Ureter (tissue), 1 donor: ENCODE results near the gene CDH13. TPM values are rescaled to one million over a fixed set of nuclear protein-coding genes. Genes with fewer than 3 reads are reported as not detected.

Source experiments
- DNase-seq: peaks from one replicate; pipeline ENCODE4 v3.0.0-alpha.2; 2020; ENCODE audit warnings: low spot score
- total RNA-seq: library from RNA; stranded (reverse); gene quantifications from one replicate; pipeline ENCODE4 v1.2.4, GENCODE V29; 2023
- donor health status: DM: yes; HTN: yes; CAD: no.

The CDH13 gene
- total RNA-seq, 1 donor from 2014 or later: 5.9 TPM

DNA sequence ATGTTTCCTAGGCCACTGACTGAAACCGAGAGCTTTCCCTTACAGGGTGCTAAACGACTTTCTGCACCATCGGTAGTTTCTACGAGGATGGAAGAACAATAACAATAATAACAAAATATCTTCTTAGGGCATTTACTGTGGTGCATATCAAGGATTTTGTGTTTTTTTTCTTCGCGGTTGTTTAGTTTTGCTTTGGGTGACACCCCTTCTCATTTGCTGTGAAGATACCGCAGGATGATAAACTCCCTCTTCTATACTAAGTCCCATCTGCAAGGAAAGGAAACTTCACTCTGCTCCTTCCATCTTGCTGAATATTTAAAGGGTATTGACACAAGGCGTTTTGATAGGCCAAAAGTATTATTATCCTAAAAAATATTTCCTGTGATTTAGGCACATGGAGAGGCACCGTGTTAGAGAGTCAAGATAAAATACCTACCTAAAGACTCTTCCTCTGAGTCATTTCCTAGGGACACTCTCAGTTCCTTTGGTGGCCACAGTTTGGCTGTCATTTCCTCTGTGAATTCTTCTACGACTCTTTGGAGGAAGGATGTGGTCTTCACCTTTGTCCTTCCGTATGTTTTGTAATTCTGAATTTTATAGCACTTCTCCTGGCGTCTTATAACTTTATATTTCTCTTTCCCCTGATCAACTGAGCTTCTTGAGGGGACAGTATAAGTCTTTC, 318.8 kb downstream of the CDH13 start:
- DNase-seq: no peak

DNA sequence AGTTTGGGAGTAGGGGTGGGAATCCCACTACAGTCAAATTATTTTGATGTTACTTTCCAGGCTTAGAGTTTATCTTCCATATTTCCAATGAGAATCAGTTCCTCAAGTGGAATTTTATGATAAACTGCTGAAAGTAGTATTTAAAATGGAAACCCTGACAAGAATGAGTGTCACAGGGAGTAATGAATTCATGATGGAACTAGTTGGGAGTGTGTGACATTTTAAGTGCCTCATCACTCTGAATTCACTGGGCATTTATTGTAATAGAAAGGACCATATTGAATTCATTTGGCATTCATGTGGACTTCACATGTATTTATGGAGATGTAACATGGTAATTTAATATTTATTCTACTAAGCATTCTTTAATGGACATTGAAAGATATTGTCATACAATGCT, 320.9 kb downstream of the CDH13 start:
- no peak for DNase-seq

- no peak for DNase-seq
These were observed 322.2 kb downstream of the CDH13 start for GRCh38 chr16:82949016-82949415.

DNA sequence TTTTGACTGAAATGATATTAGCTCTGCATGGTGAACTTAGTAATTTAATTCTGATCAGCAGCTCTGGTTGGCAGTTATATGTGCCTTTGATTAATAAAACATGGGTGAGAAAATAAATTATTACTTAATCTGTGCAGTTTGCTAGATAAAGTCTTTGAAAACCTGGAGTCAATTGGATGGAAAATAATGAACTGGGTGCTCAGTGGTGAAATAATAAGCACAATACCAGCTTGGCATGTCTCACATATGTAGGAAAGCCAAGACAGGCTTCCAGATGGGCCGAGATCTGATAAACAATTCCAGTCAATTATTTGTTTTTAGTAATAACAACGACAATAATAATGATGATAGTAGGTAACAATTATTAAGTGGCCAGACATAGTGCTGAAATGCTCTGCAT, 326.7 kb downstream of the CDH13 start:
- DNase-seq: no peak

- no peak for DNase-seq
These were observed 327.6 kb downstream of the CDH13 start for GRCh38 chr16:82954224-82954929.

- DNase-seq: no peak
These were observed 329.1 kb downstream of the CDH13 start for GRCh38 chr16:82955741-82956348.

GRCh38 chr16:82957212-82957611, 330.4 kb downstream of the CDH13 start:
- DNase-seq: no peak

GRCh38 chr16:82960918-82961317, 334.1 kb downstream of the CDH13 start:
- no peak for DNase-seq

- DNase-seq: no peak
These were observed 336.9 kb downstream of the CDH13 start for GRCh38 chr16:82963653-82964052.

DNA sequence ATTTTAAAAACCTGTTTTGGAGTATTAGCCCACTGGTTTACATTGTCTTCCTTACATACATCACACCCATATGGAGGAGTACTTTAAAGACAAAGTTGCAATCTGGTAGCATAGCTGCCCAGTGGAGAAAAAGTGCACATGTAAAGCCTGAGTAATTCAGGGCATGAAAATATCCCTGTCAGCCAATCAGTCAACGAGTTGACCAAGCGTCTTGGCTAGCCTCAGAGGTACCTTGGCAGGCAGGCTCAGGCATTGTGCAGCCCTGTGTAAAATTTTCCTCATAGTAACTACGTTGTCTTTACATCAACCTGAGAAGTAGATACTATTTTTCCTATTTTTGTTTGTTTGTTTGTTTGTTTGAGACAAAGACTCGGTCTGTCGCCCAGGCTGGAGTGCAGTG, 339.0 kb downstream of the CDH13 start:
- DNase-seq: no peak

GRCh38 chr16:82967424-82967823, 340.7 kb downstream of the CDH13 start:
- DNase-seq: no peak

GRCh38 chr16:82971126-82971525, 344.4 kb downstream of the CDH13 start:
- DNase-seq: no peak

DNA sequence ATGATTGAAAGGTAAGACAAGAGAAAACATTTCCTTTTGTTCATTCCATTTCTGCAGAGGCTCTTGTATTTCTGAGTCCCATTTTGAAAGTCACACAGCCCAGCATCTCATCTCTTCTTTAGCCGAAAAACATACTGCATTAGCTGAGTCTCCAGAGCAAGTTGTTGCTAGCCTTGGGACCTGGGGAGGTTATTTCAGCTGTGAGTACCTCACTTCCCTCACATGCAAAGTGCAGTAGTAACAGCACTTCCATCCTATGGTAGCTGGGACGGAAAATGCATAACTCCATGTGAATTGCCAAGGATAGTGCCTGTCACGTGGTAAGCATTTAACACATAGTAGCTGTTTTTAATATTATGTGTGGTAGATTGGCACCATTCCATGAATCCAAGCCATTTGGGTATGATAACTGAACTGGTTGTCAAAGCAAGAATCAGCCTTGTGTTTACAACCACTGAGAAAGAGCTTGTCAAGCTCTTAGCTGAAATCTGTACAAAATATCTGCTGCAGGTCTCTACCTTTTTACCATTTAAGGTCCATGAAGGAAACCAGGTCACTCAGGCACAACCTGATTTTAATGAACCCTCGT, 345.7 kb downstream of the CDH13 start:
- DNase-seq: no peak

DNA sequence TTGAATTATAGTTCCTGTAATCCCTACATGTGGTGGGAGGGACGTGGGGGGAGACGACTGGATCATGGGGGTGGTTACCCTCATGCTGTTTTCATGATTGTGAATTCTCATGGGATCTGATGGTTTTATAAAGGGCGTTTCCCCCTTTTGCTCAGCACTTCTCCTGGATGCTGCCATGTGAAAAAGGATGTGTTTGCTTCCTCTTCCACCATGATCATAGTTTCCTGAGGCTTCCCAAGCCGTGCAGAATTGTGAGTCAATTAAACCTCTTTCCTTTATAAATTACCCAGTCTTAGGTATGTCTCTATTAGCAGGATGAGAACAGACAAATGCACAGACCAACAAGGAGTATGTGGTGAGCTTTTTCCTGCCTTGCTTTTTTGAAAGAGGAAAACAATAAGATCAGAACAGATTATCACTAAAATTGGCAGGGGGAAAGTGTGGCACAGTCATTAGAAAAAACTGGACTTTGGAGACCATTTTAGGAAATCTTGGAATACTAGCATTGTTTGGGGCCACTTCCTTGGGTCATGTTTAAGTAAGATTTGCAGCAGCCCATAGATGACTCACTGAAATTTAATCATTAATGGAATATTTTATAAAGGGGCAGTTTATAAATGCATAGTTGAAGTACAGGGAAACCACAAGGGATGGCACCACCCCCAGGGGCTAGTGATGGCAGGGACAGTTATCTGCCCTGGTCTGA, 352.8 kb downstream of the CDH13 start:
- no peak for DNase-seq

- DNase-seq: no peak
These were observed 354.0 kb downstream of the CDH13 start for GRCh38 chr16:82980810-82981209.

GRCh38 chr16:82987767-82988166, 361.0 kb downstream of the CDH13 start:
- DNase-seq: no peak

DNA sequence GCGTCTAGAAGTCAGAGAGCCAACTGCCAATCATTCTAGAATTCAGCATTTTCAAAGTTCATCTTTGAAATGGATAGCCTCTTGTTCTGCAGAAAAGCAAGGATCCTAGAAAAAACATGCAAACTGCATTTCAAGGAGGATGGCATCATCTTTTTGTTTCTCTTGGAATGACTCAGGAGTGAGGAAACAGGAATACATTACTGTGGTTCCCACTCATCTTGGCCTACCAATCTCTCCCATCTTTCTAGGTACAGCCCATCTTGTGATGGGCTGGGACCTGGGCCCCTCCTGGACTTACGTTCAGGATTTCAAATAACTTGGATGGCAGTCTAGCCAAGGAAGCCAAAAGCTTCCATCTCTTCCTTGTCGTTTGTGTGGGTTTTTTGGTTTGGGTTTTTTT, 363.4 kb downstream of the CDH13 start:
- DNase-seq: no peak

DNA sequence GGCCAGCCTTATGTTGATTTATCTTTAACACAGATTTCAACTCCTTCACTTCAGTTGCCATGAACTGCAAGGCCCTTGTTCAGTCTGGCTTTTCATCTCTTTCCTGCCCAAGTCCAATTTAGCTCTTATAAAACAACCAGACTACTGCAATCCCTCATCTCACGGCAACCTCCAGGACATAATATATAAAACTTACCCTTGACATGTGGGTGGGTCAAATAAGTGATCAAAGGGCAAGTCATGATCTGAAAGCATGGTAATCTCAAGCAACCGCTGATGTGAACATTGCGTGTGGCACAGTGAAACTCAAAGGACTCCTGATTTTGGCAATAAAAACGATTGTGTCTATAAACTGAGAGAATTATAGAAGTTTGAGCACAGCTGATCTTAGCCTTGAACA, 364.6 kb downstream of the CDH13 start:
- DNase-seq: no peak

GRCh38 chr16:82991966-82992675, 365.4 kb downstream of the CDH13 start:
- DNase-seq: no peak

GRCh38 chr16:82992786-82993185, 366.0 kb downstream of the CDH13 start:
- no peak for DNase-seq

DNA sequence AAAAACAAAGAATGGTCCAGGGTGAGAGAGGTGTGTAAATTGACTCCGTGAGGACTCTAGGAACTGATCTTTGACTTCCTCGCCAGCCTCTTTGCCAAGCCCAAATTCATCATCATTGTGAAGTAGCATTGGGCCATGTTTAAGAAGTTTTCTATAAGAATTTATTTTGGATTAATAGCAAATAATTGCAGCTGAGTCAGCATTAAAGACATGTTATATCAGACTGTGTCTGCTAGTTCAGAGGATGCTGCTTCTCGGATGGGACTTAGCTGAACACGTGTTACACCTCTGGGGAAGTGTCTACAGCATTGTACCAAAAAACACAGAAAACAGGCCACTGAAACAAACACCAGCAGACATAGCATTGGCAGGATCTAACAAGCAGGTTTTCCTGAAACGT, 366.6 kb downstream of the CDH13 start:
- DNase-seq: no peak

DNA sequence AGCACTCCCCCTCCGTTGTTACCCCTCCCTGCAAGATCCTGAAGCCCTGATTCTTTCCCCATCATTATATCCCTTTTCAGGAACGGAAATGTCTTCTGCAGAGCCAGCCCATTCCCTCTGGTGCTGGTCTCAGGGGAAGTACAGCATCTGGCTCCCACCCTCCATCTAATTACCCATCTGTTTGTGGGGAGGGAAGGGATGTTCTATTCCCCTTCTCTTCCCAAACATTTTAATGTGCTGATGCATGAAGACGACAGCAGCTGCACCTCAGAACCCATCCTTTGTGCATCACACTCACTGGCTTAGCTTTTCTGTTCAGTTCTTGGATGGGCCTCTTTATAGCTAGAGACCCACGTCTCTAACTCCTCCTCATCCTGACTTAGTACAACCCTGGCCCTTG, 367.2 kb downstream of the CDH13 start:
- no peak for DNase-seq
